Measurements from ENCODE around the gene TATDN2.

Gene TATDN2

GRCh38 chr3:10247679-10248183 lies 528 bp upstream of the TATDN2 start:
- Histone ChIP-seq H3K23ac (ENCODE audit: low read length in 2 of 2) (no peak overlapping the region), H2AFZ (ENCODE audit: low read depth, low read length) (peak overlapping the region; percentile 46), H3K27me3 (ENCODE audit: control insufficient read depth in 1 of 2, insufficient read depth in 1 of 2, low read length in 2 of 2) (no peaks in the 10 kb centered on the region), H2BK15ac (ENCODE audit: low read depth, poor library complexity, severe bottlenecking) (no peak overlapping the region), H3K27ac (ENCODE audit: low read length, poor library complexity, severe bottlenecking) (peak overlapping the region; percentile 25), H3K18ac (ENCODE audit: low read depth in 1 of 2, low read length in 2 of 2) (no peak overlapping the region), H3K4me1 (ENCODE audit: control insufficient read depth, insufficient read depth, low read depth, low read length) (peaks cover 10% of the 10 kb centered on the region), H3K9me3 (ENCODE audit: control insufficient read depth, low read length) (peaks cover 27% of the 10 kb centered on the region), H2AK5ac (ENCODE audit: low read length, severe bottlenecking) (no peak overlapping the region), H4K91ac (ENCODE audit: low read length) (no peak overlapping the region), H3K9ac (ENCODE audit: low read length) (peak overlapping the region; percentile 96), H3K4ac (ENCODE audit: low read depth in 1 of 2, low read length in 2 of 2) (peak overlapping the region in 1 of 2 experiments; percentile 53), H2BK120ac (ENCODE audit: low read depth, low read length) (no peak overlapping the region), H4K8ac (ENCODE audit: low read length) (no peak overlapping the region), H3K4me3 (ENCODE audit: insufficient read depth in 1 of 2, low read depth in 1 of 2, low read length in 2 of 2) (peak overlapping the region; percentile 73 to 96), H3K14ac (ENCODE audit: low read length in 2 of 2) (no peak overlapping the region), H3K79me1 (replicated peaks; ENCODE audit: low read length, poor library complexity, severe bottlenecking) (peaks cover 5% of the 10 kb centered on the region), H3K36me3 (ENCODE audit: control insufficient read depth in 1 of 2, insufficient read depth in 2 of 2, low read depth in 1 of 2, low read length in 2 of 2) (peaks cover 6 to 47% of the 10 kb centered on the region in 2 experiments), H2BK12ac (ENCODE audit: low read length in 2 of 2) (no peak overlapping the region), H3K4me2 (ENCODE audit: low read length, poor library complexity, severe bottlenecking) (peak overlapping the region; percentile 68), H2BK5ac (ENCODE audit: low read depth, low read length, poor library complexity, severe bottlenecking) (no peak overlapping the region)
- 68% methylated on average over 13 of the region's 14 CpGs for WGBS
- no peak for DNase-seq

- Histone ChIP-seq H3K23ac (ENCODE audit: low read length in 2 of 2) (peak overlapping the region in 1 of 2 experiments; percentile 86), H2AK5ac (ENCODE audit: low read length, severe bottlenecking) (no peak overlapping the region), H3K27me3 (ENCODE audit: control insufficient read depth in 1 of 2, insufficient read depth in 1 of 2, low read length in 2 of 2) (no peaks in the 10 kb centered on the region), H3K4me3 (ENCODE audit: insufficient read depth in 1 of 2, low read depth in 1 of 2, low read length in 2 of 2) (peak overlapping the region; percentile 73 to 96), H3K79me1 (replicated peaks; ENCODE audit: low read length, poor library complexity, severe bottlenecking) (peaks cover 13% of the 10 kb centered on the region), H3K9ac (ENCODE audit: low read length) (peak overlapping the region; percentile 96), H3K36me3 (ENCODE audit: control insufficient read depth in 1 of 2, insufficient read depth in 2 of 2, low read depth in 1 of 2, low read length in 2 of 2) (peaks cover 14 to 46% of the 10 kb centered on the region in 2 experiments), H2AFZ (ENCODE audit: low read depth, low read length) (no peak overlapping the region), H2BK5ac (ENCODE audit: low read depth, low read length, poor library complexity, severe bottlenecking) (no peak overlapping the region), H3K9me3 (ENCODE audit: control insufficient read depth, low read length) (peaks cover 21% of the 10 kb centered on the region), H4K91ac (ENCODE audit: low read length) (peak overlapping the region; percentile 34), H3K18ac (ENCODE audit: low read depth in 1 of 2, low read length in 2 of 2) (peak overlapping the region; percentile 81 to 82), H2BK120ac (ENCODE audit: low read depth, low read length) (no peak overlapping the region), H2BK15ac (ENCODE audit: low read depth, poor library complexity, severe bottlenecking) (no peak overlapping the region), H3K14ac (ENCODE audit: low read length in 2 of 2) (peak overlapping the region in 1 of 2 experiments; percentile 98), H4K8ac (ENCODE audit: low read length) (peak overlapping the region; percentile 81), H3K4ac (ENCODE audit: low read depth in 1 of 2, low read length in 2 of 2) (peak overlapping the region; percentile 24 to 86), H2BK12ac (ENCODE audit: low read length in 2 of 2) (peak overlapping the region in 1 of 2 experiments; percentile 54), H3K4me1 (ENCODE audit: control insufficient read depth, insufficient read depth, low read depth, low read length) (peaks cover 10% of the 10 kb centered on the region), H3K27ac (ENCODE audit: low read length, poor library complexity, severe bottlenecking) (peak overlapping the region; percentile 6), H3K4me2 (ENCODE audit: low read length, poor library complexity, severe bottlenecking) (peak overlapping the region; percentile 86)
- peak; percentile 45 for DNase-seq
- 3% methylated on average over 32 of the region's 32 CpGs for WGBS
Observed at GRCh38 chr3:10248984-10249748, 907 bp downstream of the TATDN2 start.

GRCh38 chr3:10249833-10250232 lies 1.6 kb downstream of the TATDN2 start:
- no peak overlapping the region for H3K14ac ChIP-seq (ENCODE audit: low read length in 2 of 2)
- H2BK15ac ChIP-seq (ENCODE audit: low read depth, poor library complexity, severe bottlenecking) = no peak overlapping the region
- peaks cover 20 to 43% of the 10 kb centered on the region in 2 experiments for H3K36me3 ChIP-seq (ENCODE audit: control insufficient read depth in 1 of 2, insufficient read depth in 2 of 2, low read depth in 1 of 2, low read length in 2 of 2)
- H3K18ac ChIP-seq (ENCODE audit: low read depth in 1 of 2, low read length in 2 of 2) = no peak overlapping the region
- H4K8ac ChIP-seq (ENCODE audit: low read length) = no peak overlapping the region
- DNase-seq = peak; percentile 72
- no peak overlapping the region for H2AK5ac ChIP-seq (ENCODE audit: low read length, severe bottlenecking)
- H3K4ac ChIP-seq (ENCODE audit: low read depth in 1 of 2, low read length in 2 of 2) = no peak overlapping the region
- peaks cover 10% of the 10 kb centered on the region for H3K4me1 ChIP-seq (ENCODE audit: control insufficient read depth, insufficient read depth, low read depth, low read length)
- H3K4me3 ChIP-seq (ENCODE audit: insufficient read depth in 1 of 2, low read depth in 1 of 2, low read length in 2 of 2) = peak overlapping the region in 1 of 2 experiments; percentile 96
- no peak overlapping the region for H2BK12ac ChIP-seq (ENCODE audit: low read length in 2 of 2)
- no peaks in the 10 kb centered on the region for H3K27me3 ChIP-seq (ENCODE audit: control insufficient read depth in 1 of 2, insufficient read depth in 1 of 2, low read length in 2 of 2)
- peaks cover 14% of the 10 kb centered on the region for H3K9me3 ChIP-seq (ENCODE audit: control insufficient read depth, low read length)
- peak overlapping the region; percentile 96 for H3K9ac ChIP-seq (ENCODE audit: low read length)
- no peak overlapping the region for H4K91ac ChIP-seq (ENCODE audit: low read length)
- H2BK120ac ChIP-seq (ENCODE audit: low read depth, low read length) = no peak overlapping the region
- WGBS = 19% methylated on average over 3 of the region's 3 CpGs
- no peak overlapping the region for H2BK5ac ChIP-seq (ENCODE audit: low read depth, low read length, poor library complexity, severe bottlenecking)
- no peak overlapping the region for H2AFZ ChIP-seq (ENCODE audit: low read depth, low read length)
- H3K4me2 ChIP-seq (ENCODE audit: low read length, poor library complexity, severe bottlenecking) = peak overlapping the region; percentile 86
- peaks cover 17% of the 10 kb centered on the region for H3K79me1 ChIP-seq (replicated peaks; ENCODE audit: low read length, poor library complexity, severe bottlenecking)
- no peak overlapping the region for H3K27ac ChIP-seq (ENCODE audit: low read length, poor library complexity, severe bottlenecking)
- H3K23ac ChIP-seq (ENCODE audit: low read length in 2 of 2) = no peak overlapping the region

- no peak overlapping the region for H3K14ac ChIP-seq (ENCODE audit: low read length in 2 of 2)
- H3K36me3 ChIP-seq (ENCODE audit: control insufficient read depth in 1 of 2, insufficient read depth in 2 of 2, low read depth in 1 of 2, low read length in 2 of 2) = peaks cover 23 to 43% of the 10 kb centered on the region in 2 experiments
- H3K18ac ChIP-seq (ENCODE audit: low read depth in 1 of 2, low read length in 2 of 2) = no peak overlapping the region
- H3K23ac ChIP-seq (ENCODE audit: low read length in 2 of 2) = peak overlapping the region in 1 of 2 experiments; percentile 74
- H3K9me3 ChIP-seq (ENCODE audit: control insufficient read depth, low read length) = peaks cover 3% of the 10 kb centered on the region
- peak overlapping the region in 1 of 2 experiments; percentile 96 for H3K4me3 ChIP-seq (ENCODE audit: insufficient read depth in 1 of 2, low read depth in 1 of 2, low read length in 2 of 2)
- H2BK12ac ChIP-seq (ENCODE audit: low read length in 2 of 2) = no peak overlapping the region
- no peak for DNase-seq
- H3K27me3 ChIP-seq (ENCODE audit: control insufficient read depth in 1 of 2, insufficient read depth in 1 of 2, low read length in 2 of 2) = no peaks in the 10 kb centered on the region
- H3K4me1 ChIP-seq (ENCODE audit: control insufficient read depth, insufficient read depth, low read depth, low read length) = peaks cover 10% of the 10 kb centered on the region
- H2BK5ac ChIP-seq (ENCODE audit: low read depth, low read length, poor library complexity, severe bottlenecking) = no peak overlapping the region
- H4K91ac ChIP-seq (ENCODE audit: low read length) = no peak overlapping the region
- H3K4ac ChIP-seq (ENCODE audit: low read depth in 1 of 2, low read length in 2 of 2) = no peak overlapping the region
- H3K9ac ChIP-seq (ENCODE audit: low read length) = peak overlapping the region; percentile 96
- H2AK5ac ChIP-seq (ENCODE audit: low read length, severe bottlenecking) = no peak overlapping the region
- H4K8ac ChIP-seq (ENCODE audit: low read length) = no peak overlapping the region
- 96% methylated on average over 2 of the region's 3 CpGs for WGBS
- H3K27ac ChIP-seq (ENCODE audit: low read length, poor library complexity, severe bottlenecking) = no peak overlapping the region
- no peak overlapping the region for H2AFZ ChIP-seq (ENCODE audit: low read depth, low read length)
- H2BK15ac ChIP-seq (ENCODE audit: low read depth, poor library complexity, severe bottlenecking) = no peak overlapping the region
- peak overlapping the region; percentile 86 for H3K4me2 ChIP-seq (ENCODE audit: low read length, poor library complexity, severe bottlenecking)
- peaks cover 22% of the 10 kb centered on the region for H3K79me1 ChIP-seq (replicated peaks; ENCODE audit: low read length, poor library complexity, severe bottlenecking)
- H2BK120ac ChIP-seq (ENCODE audit: low read depth, low read length) = no peak overlapping the region
Observed at GRCh38 chr3:10251006-10251405, 2.7 kb downstream of the TATDN2 start.
